SK-N-MC (cell line): ENCODE data around the gene LTC4S.
"Not testable (repeated sequence)": the region's sequence is repeated elsewhere in the genome, so short reads cannot be mapped to it uniquely, and the experiment has no call there.

Source experiments
- DNase-seq: peaks from one replicate; pipeline ENCODE4 v3.0.0-alpha.2; 2011; ENCODE audit warnings: low read depth, low spot score
- H3K27ac ChIP-seq: fragments of 200-600 bp; sonication (generic); 2 replicates; pipeline ENCODE4 v1.5.1; 2016; ENCODE audit warnings: mixed run types
- H3K36me3 ChIP-seq: fragments of 200-600 bp; sonication (generic); 2 replicates; pipeline ENCODE4 v1.6.1; 2017; ENCODE audit warnings: antibody characterized with exemption, low read length, mixed read lengths; ENCODE audit not compliant: insufficient read depth
- H3K4me3 ChIP-seq: fragments of 200-600 bp; sonication (generic); 2 replicates; pipeline ENCODE4 v1.5.1; 2016
- H3K9ac ChIP-seq: fragments of 200-600 bp; sonication (generic); 2 replicates; pipeline ENCODE4 v1.8.0; 2017; ENCODE audit warnings: mixed run types, mixed read lengths; ENCODE audit not compliant: insufficient read length
- H3K9me3 ChIP-seq: fragments of 200-600 bp; sonication (generic); 2 replicates; pipeline ENCODE4 v1.6.1; 2017; ENCODE audit warnings: low read depth, mild to moderate bottlenecking, antibody characterized with exemption, low read length, moderate library complexity, mixed read lengths
- EZH2 ChIP-seq: fragments of 200-600 bp; sonication (generic); IDR thresholded peaks from one replicate; pipeline ENCODE4 v1.6.1; 2017; ENCODE audit warnings: antibody characterized with exemption
- FOXP2 ChIP-seq: optimal IDR thresholded peaks from 2 replicates; pipeline ENCODE3; 2011; ENCODE audit warnings: mild to moderate bottlenecking, moderate library complexity; ENCODE audit not compliant: insufficient read depth; ENCODE audit errors: extremely low read length, control extremely low read depth
- POLR2AphosphoS5 ChIP-seq: IDR thresholded peaks from 2 replicates; pipeline ENCODE4 v1.6.1; 2012; ENCODE audit warnings: mild to moderate bottlenecking, low read depth, low read length, borderline replicate concordance

LTC4S gene

GRCh38 chr5:179793468-179794139 is at the start of gene LTC4S:
LTC4S (plus strand) TSS chr5:179793986; CDS start chr5:179794081, 95 bp downstream.
- no peak within 1 kb of the TSS for H3K27ac ChIP-seq
- no peaks in the 10 kb centered on the region for H3K9me3 ChIP-seq
- TF ChIP-seq POLR2AphosphoS5 (no peak), EZH2 (no peak), FOXP2 (no peak)
- no peaks in the 10 kb centered on the region; the same call in 1 of the 2 replicates for H3K36me3 ChIP-seq
- H3K4me3 ChIP-seq = no peak within 1 kb of the TSS
- H3K9ac ChIP-seq = no peak within 1 kb of the TSS
- no peak for DNase-seq

- H3K4me3 ChIP-seq, H3K9me3 ChIP-seq, H3K27ac ChIP-seq, DNase-seq, H3K9ac ChIP-seq: not testable (repeated sequence)
- peaks cover 25% of the 10 kb centered on the region for H3K36me3 ChIP-seq
These were observed 49.7 kb upstream of the LTC4S start for GRCh38 chr5:179744106-179744505.

- H3K9ac ChIP-seq = no peak overlapping the region
- DNase-seq = no peak
- TF ChIP-seq EZH2 = no peak
- no peak for TF ChIP-seq FOXP2
- H3K27ac ChIP-seq = no peak overlapping the region
- peaks cover 29% of the 10 kb centered on the region for H3K36me3 ChIP-seq
- no peak overlapping the region for H3K4me3 ChIP-seq
- H3K9me3 ChIP-seq = no peaks in the 10 kb centered on the region
These were observed 46.9 kb upstream of the LTC4S start for GRCh38 chr5:179746872-179747271.

- no peaks in the 10 kb centered on the region for H3K9me3 ChIP-seq
- no peak overlapping the region for H3K4me3 ChIP-seq
- DNase-seq = no peak
- no peak overlapping the region for H3K27ac ChIP-seq
- TF ChIP-seq FOXP2 (no peak), EZH2 (no peak), POLR2AphosphoS5 (no peak)
- no peak overlapping the region for H3K9ac ChIP-seq
- peaks cover 23% of the 10 kb centered on the region for H3K36me3 ChIP-seq
These were observed 46.0 kb upstream of the LTC4S start for GRCh38 chr5:179747811-179748210.

- H3K27ac ChIP-seq = no peak overlapping the region
These were observed 43.8 kb upstream of the LTC4S start for GRCh38 chr5:179749857-179750508.

GRCh38 chr5:179753971-179754370 is 39.8 kb upstream of the LTC4S start:
- no peak overlapping the region for H3K27ac ChIP-seq
- H3K9me3 ChIP-seq = no peaks in the 10 kb centered on the region
- no peak for TF ChIP-seq POLR2AphosphoS5
- no peak for DNase-seq
- H3K36me3 ChIP-seq = peaks cover 14% of the 10 kb centered on the region; the same call in 1 of the 2 replicates
- H3K9ac ChIP-seq = no peak overlapping the region
- H3K4me3 ChIP-seq = no peak overlapping the region

More at GRCh38 chr5:179749857-179750508, 43.8 kb upstream of the LTC4S start:
- DNase-seq = no peak
- Histone ChIP-seq H3K36me3 (peaks cover 23% of the 10 kb centered on the region), H3K9me3 (no peaks in the 10 kb centered on the region), H3K4me3 (no peak overlapping the region), H3K9ac (no peak overlapping the region)
- TF ChIP-seq EZH2 (no peak), POLR2AphosphoS5 (no peak), FOXP2 (no peak)

GRCh38 chr5:179755022-179755421 is 38.8 kb upstream of the LTC4S start:
- H3K9ac ChIP-seq = no peak overlapping the region
- TF ChIP-seq POLR2AphosphoS5 = no peak
- no peak for TF ChIP-seq FOXP2
- no peak for TF ChIP-seq EZH2

GRCh38 chr5:179758955-179759354 is 34.8 kb upstream of the LTC4S start:
- no peak overlapping the region for H3K27ac ChIP-seq
- TF ChIP-seq POLR2AphosphoS5 (no peak), FOXP2 (no peak), EZH2 (no peak)
- no peaks in the 10 kb centered on the region for H3K36me3 ChIP-seq
- H3K4me3 ChIP-seq = no peak overlapping the region
- H3K9me3 ChIP-seq = no peaks in the 10 kb centered on the region
- DNase-seq = no peak
- H3K9ac ChIP-seq = no peak overlapping the region

More at GRCh38 chr5:179755022-179755421, 38.8 kb upstream of the LTC4S start:
- H3K9me3 ChIP-seq = no peaks in the 10 kb centered on the region
- H3K36me3 ChIP-seq = peaks cover 8% of the 10 kb centered on the region; the same call in 1 of the 2 replicates
- no peak overlapping the region for H3K4me3 ChIP-seq
- no peak overlapping the region for H3K27ac ChIP-seq
- DNase-seq = no peak
